ENCODE measurements around the gene COL15A1. TPM values are rescaled to one million over a fixed set of nuclear protein-coding genes. Genes with fewer than 3 reads are reported as not detected.
A peak's percentile ranks its signal among the peaks of the same experiment; 100 is the strongest.

Gene COL15A1
- total RNA-seq, 6 experiments from 2014 or later, result 0.07 to 0.58 (median 0.11) TPM; not detected in 2

GRCh38 chr9:99114846-99115500 is 171.3 kb downstream of the COL15A1 start:
- Histone ChIP-seq H3K4me1 (peaks cover 0 to 7% (median 0%) of the 10 kb centered on the region in 4 donors), H3K9me3 (no peaks in the 10 kb centered on the region), H3K36me3 (no peaks in the 10 kb centered on the region), H3K4me3 (no peak overlapping the region), H3K27me3 (no peaks in the 10 kb centered on the region), H3K27ac (no peak overlapping the region)
- TF ChIP-seq POLR2A (IDR thresholded peaks at IDR 0.05) (no peak), CTCF (IDR thresholded peaks at IDR 0.05) (no peak)
- DNase-seq (no peak), ATAC-seq (no peak)
- intact Hi-C loops (cut with DNase I), result no loop called here
- WGBS (ENCODE audit: insufficient coverage, low coverage, low lambda C conversion rate, missing lambda C conversion rate), result 88% methylated on average over 6 of the region's 6 CpGs

- H3K27me3 ChIP-seq, result no peaks in the 10 kb centered on the region
- no peaks in the 10 kb centered on the region for H3K36me3 ChIP-seq
- no peak for ATAC-seq
- intact Hi-C loops (cut with DNase I), result no loop called here
- 92% methylated on average over 3 of the region's 3 CpGs for WGBS (ENCODE audit: insufficient coverage, low coverage, low lambda C conversion rate, missing lambda C conversion rate)
- H3K4me3 ChIP-seq, result no peak overlapping the region
- no peak for DNase-seq
- no peaks in the 10 kb centered on the region for H3K9me3 ChIP-seq
- TF ChIP-seq POLR2A (IDR thresholded peaks at IDR 0.05) (no peak), CTCF (IDR thresholded peaks at IDR 0.05) (no peak)
- peaks cover 0 to 7% (median 0%) of the 10 kb centered on the region in 4 donors for H3K4me1 ChIP-seq
- H3K27ac ChIP-seq, result no peak overlapping the region
Measured at GRCh38 chr9:99116003-99116411, 172.3 kb downstream of the COL15A1 start.

GRCh38 chr9:99118782-99119466 is 175.2 kb downstream of the COL15A1 start:
- H3K36me3 ChIP-seq, result no peaks in the 10 kb centered on the region
- WGBS (ENCODE audit: insufficient coverage, low coverage, low lambda C conversion rate, missing lambda C conversion rate), result 69% methylated on average over 7 of the region's 7 CpGs
- no peaks in the 10 kb centered on the region for H3K27me3 ChIP-seq
- H3K27ac ChIP-seq, result no peak overlapping the region
- H3K9me3 ChIP-seq, result no peaks in the 10 kb centered on the region
- H3K4me1 ChIP-seq, result peaks cover 0 to 6% (median 0%) of the 10 kb centered on the region in 4 donors
- ATAC-seq (peak; percentile 57 to 80 (median 64)), DNase-seq (no peak)
- TF ChIP-seq CTCF (IDR thresholded peaks at IDR 0.05) (no peak), POLR2A (IDR thresholded peaks at IDR 0.05) (no peak)
- intact Hi-C loops (cut with DNase I), result no loop called here
- no peak overlapping the region for H3K4me3 ChIP-seq

GRCh38 chr9:99119976-99120655 is 176.4 kb downstream of the COL15A1 start:
- Histone ChIP-seq H3K4me1 (peaks cover 0 to 6% (median 0%) of the 10 kb centered on the region in 4 donors), H3K27me3 (no peaks in the 10 kb centered on the region), H3K9me3 (no peaks in the 10 kb centered on the region), H3K27ac (no peak overlapping the region), H3K36me3 (no peaks in the 10 kb centered on the region), H3K4me3 (no peak overlapping the region)
- DNase-seq (no peak), ATAC-seq (no peak)
- intact Hi-C loops (cut with DNase I), result no loop called here
- TF ChIP-seq CTCF (IDR thresholded peaks at IDR 0.05), result no peak
- TF ChIP-seq POLR2A (IDR thresholded peaks at IDR 0.05), result no peak

Other genes starting within 250 kb of the COL15A1 start
- not detected for gene GABBR2, start 235.0 kb upstream of the COL15A1 start, total RNA-seq
- gene ANKS6, start 147.4 kb upstream of the COL15A1 start, total RNA-seq, result 1 to 10 TPM; 3.7 to 7.9 (median 4.7) TPM
- 1 to 10 TPM in 1 of 6 experiments, under 1 TPM in 4, not detected in 1; 0.06 to 1.1 (median 0.30) TPM for gene GALNT12, start 136.2 kb upstream of the COL15A1 start, total RNA-seq
- 10 to 100 TPM in 5 of 6 experiments, 1 to 10 TPM in 1; 9.6 to 26.4 (median 13.4) TPM for gene TGFBR1, start 161.2 kb downstream of the COL15A1 start, total RNA-seq